Adrenal gland (tissue), 12 donors: ENCODE data around the gene TOR1B. TPM values are rescaled to one million over a fixed set of nuclear protein-coding genes. Genes with fewer than 3 reads are reported as not detected.

Experiments used
- DNase-seq, 7 donors: peaks; one replicate each; pipeline ENCODE4 v3.0.0-alpha.2; 2019 to 2020
- H3K27ac ChIP-seq, 5 donors: fragments of 200-600 bp; sonication (generic) in 4 of 5; 1 replicate in 3 of 5; 2 replicates in 2 of 5; pipeline versions ENCODE4 v1.5.1 to v1.8.0; 2016 to 2020; ENCODE audit warnings: mild to moderate bottlenecking in 1 of 5
- H3K27me3 ChIP-seq: fragments of 200-600 bp; 2 replicates; pipeline ENCODE4 v1.8.0; 2021
- H3K36me3 ChIP-seq, 2 donors: fragments of 200-600 bp; replicated peaks in 1 of 2; 1 replicate in 1 of 2; 2 replicates in 1 of 2; pipeline versions ENCODE4 v1.5.1 to v1.8.0; 2018 to 2022
- H3K4me1 ChIP-seq, 2 donors: fragments of 200-600 bp; replicated peaks in 1 of 2; 1 replicate in 1 of 2; 2 replicates in 1 of 2; pipeline versions ENCODE4 v1.5.1 to v1.8.0; 2018 to 2021
- H3K4me3 ChIP-seq, 4 donors: fragments of 200-600 bp; sonication (generic) in 3 of 4; one replicate each; pipeline ENCODE4 v1.5.1; 2016 to 2018
- H3K9me3 ChIP-seq, 3 donors: fragments of 200-600 bp; sonication (generic) in 1 of 3; replicated peaks in 1 of 3; 1 replicate in 2 of 3; 2 replicates in 1 of 3; pipeline versions ENCODE4 v1.5.1 to v1.8.0; 2016 to 2021
- POLR2A ChIP-seq, 2 donors: fragments of 450-650 bp; IDR thresholded peaks; one replicate each; pipeline ENCODE4 v1.6.1; 2017; ENCODE audit warnings: antibody characterized with exemption in 2 of 2, mild to moderate bottlenecking in 2 of 2, moderate library complexity in 1 of 2
- WGBS, 4 donors: extraction: QIAGEN DNeasy Blood & Tissue Kit in 2 of 4; methylation state at CpG; one replicate each; pipeline versions ENCODE4 v1.1.5 to v1.1.7; 2013 to 2017; 5-methylcytosine and 5-hydroxymethylcytosine counted together
- intact Hi-C, 2 donors: fragments of 100-400 bp; cut with DNase I; formaldehyde crosslinking; loops; one replicate each; pipeline versions ENCODE4 v1.14.1 to v1.15.0; 2022 to 2023
- polyA plus RNA-seq, 3 donors: library from polyadenylated mRNA; stranded (reverse); fragments of 200-250 nt in 2 of 3; fragments of 350-450 nt in 1 of 3; fragmentation: Illumina TruSeq in 1 of 3; extraction: RNeasy Lipid Tissue Mini Kit (QIAGEN cat#74804) in 1 of 3; gene quantifications; one replicate each; pipeline ENCODE4 v1.2.3, GENCODE V29; 2013 to 2014
- total RNA-seq, 9 donors: library from RNA; depleted of rRNA in 4 of 9; stranded (reverse); fragments of >200 nt in 4 of 9; fragments of 120-200 nt in 1 of 9; fragmentation: NEBNext Ultra II Directional in 1 of 9; extraction: Animal tissue kit (Norgen Biotek cat#: 25700) in 1 of 9; gene quantifications; one replicate each; pipeline versions ENCODE4 v1.1.0 to v1.2.4, GENCODE V29; 2013 to 2023
- TF ChIP-seq, protein P1 (sequence below), 6 experiments: fragments of 450-650 bp in 4 of 6; fragments of 200-600 bp in 2 of 6; sonication (generic) in 1 of 6; IDR thresholded peaks; 1 replicate in 5 of 6; 2 replicates in 1 of 6; pipeline versions ENCODE4 v1.5.1 to v1.8.0; 2016 to 2021; ENCODE audit warnings: antibody characterized with exemption in 6 of 6, mild to moderate bottlenecking in 2 of 6, moderate library complexity in 1 of 6
- donor health status: healthy with polysubstance abuse.
- donor health status: Bipolar disorder and iron deficiency.
- donor health status: DM: yes; HTN: yes; CAD: no.
- donor health status: DM: no; HTN: no; CAD: no.
- donor health status: DM: no; HTN: no; CAD: no.
- donor health status: DM: yes; HTN: yes; CAD: no.

TOR1B gene
- total and polyA plus RNA-seq, 12 donors: 9.8 to 36.3 (median 25.4) TPM

DNA sequence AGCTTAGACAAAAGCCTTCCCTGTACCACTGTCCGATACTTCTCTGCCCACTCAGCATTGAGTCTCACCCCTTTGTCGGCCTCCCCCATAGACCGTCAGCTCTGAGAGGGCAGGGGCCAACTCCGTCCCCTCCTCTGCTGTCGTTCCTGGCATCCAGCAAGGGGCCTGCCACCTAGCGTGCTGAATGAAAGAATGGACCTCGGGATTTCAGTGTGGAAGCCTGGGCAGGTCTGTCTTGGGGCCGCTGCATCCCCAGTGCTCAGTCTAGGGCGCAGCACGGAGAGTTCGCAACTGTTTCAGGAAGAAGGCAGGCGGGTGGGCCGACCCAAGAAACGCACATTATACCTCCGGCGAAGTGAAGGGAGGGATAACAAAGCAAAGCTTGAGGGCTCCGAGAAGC, 1.5 kb upstream of the TOR1B start:
- TF ChIP-seq POLR2A (IDR thresholded peaks at IDR 0.05): no peak
- TF ChIP-seq, protein P1, sequence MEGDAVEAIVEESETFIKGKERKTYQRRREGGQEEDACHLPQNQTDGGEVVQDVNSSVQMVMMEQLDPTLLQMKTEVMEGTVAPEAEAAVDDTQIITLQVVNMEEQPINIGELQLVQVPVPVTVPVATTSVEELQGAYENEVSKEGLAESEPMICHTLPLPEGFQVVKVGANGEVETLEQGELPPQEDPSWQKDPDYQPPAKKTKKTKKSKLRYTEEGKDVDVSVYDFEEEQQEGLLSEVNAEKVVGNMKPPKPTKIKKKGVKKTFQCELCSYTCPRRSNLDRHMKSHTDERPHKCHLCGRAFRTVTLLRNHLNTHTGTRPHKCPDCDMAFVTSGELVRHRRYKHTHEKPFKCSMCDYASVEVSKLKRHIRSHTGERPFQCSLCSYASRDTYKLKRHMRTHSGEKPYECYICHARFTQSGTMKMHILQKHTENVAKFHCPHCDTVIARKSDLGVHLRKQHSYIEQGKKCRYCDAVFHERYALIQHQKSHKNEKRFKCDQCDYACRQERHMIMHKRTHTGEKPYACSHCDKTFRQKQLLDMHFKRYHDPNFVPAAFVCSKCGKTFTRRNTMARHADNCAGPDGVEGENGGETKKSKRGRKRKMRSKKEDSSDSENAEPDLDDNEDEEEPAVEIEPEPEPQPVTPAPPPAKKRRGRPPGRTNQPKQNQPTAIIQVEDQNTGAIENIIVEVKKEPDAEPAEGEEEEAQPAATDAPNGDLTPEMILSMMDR (IDR thresholded peaks at IDR 0.05): no peak
- Histone ChIP-seq H3K27me3 (no peaks in the 10 kb centered on the region), H3K4me3 (no peak overlapping the region), H3K4me1 (peaks cover 0 to 10% of the 10 kb centered on the region in 2 donors), H3K27ac (no peak overlapping the region), H3K9me3 (no peaks in the 10 kb centered on the region), H3K36me3 (no peaks in the 10 kb centered on the region)
- 82 to 87% (median 85%) methylated on average over 17 of the region's 17 CpGs for WGBS, 4 donors
- DNase-seq: no peak
- intact Hi-C loops: no loop called here

DNA sequence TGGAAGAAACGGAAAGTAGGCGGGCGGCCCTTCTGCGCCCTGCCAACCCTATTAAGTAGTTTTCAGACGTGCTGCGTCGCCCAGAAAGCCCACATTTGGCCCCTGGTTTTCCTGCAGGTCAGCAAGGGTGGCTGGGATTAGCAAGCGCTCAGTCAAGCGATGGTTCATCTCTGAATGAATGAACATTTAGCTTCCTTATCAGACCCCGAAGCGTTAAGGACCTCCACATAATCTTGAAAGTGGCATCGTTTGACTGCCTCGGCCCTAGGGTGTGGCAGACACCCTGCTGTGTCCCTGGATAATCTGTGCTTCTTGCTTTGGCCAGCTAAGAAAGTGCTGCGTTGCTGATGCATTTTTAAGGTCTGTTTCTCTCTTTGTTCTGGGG, 684 bp downstream of the TOR1B start:
- Histone ChIP-seq H3K4me1 (peaks cover 0 to 10% of the 10 kb centered on the region in 2 donors), H3K27me3 (no peaks in the 10 kb centered on the region), H3K9me3 (no peaks in the 10 kb centered on the region), H3K27ac (peak overlapping the region in 4 of 5 donors; percentile 45 to 88 (median 78)), H3K4me3 (peak overlapping the region; percentile 25 to 95 (median 80)), H3K36me3 (peaks cover 0 to 9% of the 10 kb centered on the region in 2 donors)
- no peak for DNase-seq
- TF ChIP-seq, protein P1 (IDR thresholded peaks at IDR 0.05): no peak
- no peak for TF ChIP-seq POLR2A (IDR thresholded peaks at IDR 0.05)
- 1 to 3% (median 2%) methylated on average over 7 to 14 of the region's 14 CpGs for whole genome bisulfite sequencing, 4 donors
- intact Hi-C loops: no loop called here

DNA sequence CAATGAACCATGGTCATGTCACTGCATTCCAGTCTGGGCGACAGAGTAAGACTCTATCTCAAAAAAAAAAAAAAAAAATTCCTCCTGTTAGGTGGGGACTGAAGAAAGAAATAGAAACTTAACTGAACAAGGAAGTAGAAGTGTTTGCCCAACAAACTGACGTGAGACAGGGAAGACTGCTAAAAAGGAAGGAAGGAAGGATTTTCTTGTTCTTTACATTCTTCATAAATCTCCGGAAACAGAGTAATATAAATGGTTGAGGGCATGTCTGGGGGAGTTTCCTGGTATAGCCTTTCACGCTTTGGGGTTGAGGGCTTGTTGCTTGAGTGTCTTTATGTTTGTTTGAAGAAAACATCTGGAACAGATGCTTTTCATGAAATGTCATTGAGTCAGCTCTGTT, 3.1 kb downstream of the TOR1B start:
- no peaks in the 10 kb centered on the region for H3K27me3 ChIP-seq
- no peaks in the 10 kb centered on the region for H3K9me3 ChIP-seq
- TF ChIP-seq, protein P1 (IDR thresholded peaks at IDR 0.05): no peak
- TF ChIP-seq POLR2A (IDR thresholded peaks at IDR 0.05): no peak
- intact Hi-C loops: no loop called here
- peaks cover 0 to 10% of the 10 kb centered on the region in 2 donors for H3K4me1 ChIP-seq
- H3K4me3 ChIP-seq: no peak overlapping the region
- peaks cover 0 to 21% of the 10 kb centered on the region in 2 donors for H3K36me3 ChIP-seq
- no peak overlapping the region for H3K27ac ChIP-seq
- 68 to 85% (median 78%) methylated on average over 4 of the region's 4 CpGs for WGBS, 4 donors
- DNase-seq: no peak

DNA sequence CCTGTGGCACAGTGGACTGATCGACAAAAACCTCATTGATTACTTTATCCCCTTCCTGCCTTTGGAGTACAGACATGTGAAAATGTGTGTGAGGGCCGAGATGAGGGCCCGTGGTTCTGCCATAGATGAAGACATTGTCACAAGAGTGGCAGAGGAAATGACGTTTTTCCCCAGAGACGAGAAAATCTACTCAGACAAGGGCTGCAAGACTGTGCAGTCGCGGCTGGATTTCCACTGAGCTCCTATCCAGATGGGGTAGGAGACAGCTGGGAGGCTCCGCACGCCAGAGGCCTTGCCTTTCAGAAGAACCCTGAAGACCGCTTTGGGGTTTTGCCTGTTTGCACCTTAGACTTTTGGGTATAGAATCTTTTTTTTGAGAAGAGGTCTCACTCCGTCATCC, 6.4 kb downstream of the TOR1B start:
- no peak for TF ChIP-seq POLR2A (IDR thresholded peaks at IDR 0.05)
- TF ChIP-seq, protein P1 (IDR thresholded peaks at IDR 0.05): no peak
- H3K4me3 ChIP-seq: no peak overlapping the region
- intact Hi-C loops: no loop called here
- no peaks in the 10 kb centered on the region for H3K9me3 ChIP-seq
- WGBS, 4 donors: 83 to 90% (median 89%) methylated on average over 11 of the region's 11 CpGs
- no peak overlapping the region for H3K27ac ChIP-seq
- no peaks in the 10 kb centered on the region for H3K27me3 ChIP-seq
- peaks cover 0 to 2% of the 10 kb centered on the region in 2 donors for H3K4me1 ChIP-seq
- peaks cover 0 to 39% of the 10 kb centered on the region in 2 donors for H3K36me3 ChIP-seq
- DNase-seq: no peak
